Thyroid gland (tissue), 4 donors: Measurements from ENCODE around the gene RPS27A.

Experiments
- CTCF ChIP-seq, 6 experiments: fragments of 200-600 bp in 3 of 6; fragments of 450-650 bp in 3 of 6; sonication (generic) in 3 of 6; IDR thresholded peaks; one replicate each; pipeline ENCODE4 v1.5.1; 2016 to 2019; ENCODE audit warnings: antibody characterized with exemption in 6 of 6, mild to moderate bottlenecking in 2 of 6, inconsistent platforms in 1 of 6, moderate library complexity in 1 of 6
- POLR2A ChIP-seq, 2 donors: fragments of 450-650 bp; IDR thresholded peaks; one replicate each; pipeline ENCODE4 v1.6.1; 2017; ENCODE audit warnings: antibody characterized with exemption in 2 of 2, mild to moderate bottlenecking in 2 of 2, moderate library complexity in 1 of 2

DNA sequence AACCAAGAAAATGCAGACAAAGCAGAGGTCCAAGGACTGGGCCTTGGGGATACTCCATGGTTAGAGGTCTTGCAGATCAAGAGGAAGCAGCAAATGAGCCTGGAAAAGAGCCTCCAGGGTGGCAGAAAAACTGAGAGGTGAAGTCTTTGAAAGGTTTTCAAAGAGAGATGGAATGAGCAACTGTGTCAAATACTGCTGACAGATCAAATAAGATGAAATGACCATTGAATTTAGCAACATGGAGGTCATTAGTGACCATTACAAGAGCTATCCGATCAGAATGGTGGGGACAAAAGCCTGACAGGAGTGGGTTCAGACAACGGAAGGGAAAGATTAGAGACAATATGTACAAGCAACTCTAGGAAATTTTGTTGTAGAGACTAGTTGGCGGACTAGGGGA is 1.9 kb upstream of the RPS27A start:
- TF ChIP-seq CTCF (IDR thresholded peaks at IDR 0.05) (no peak), POLR2A (IDR thresholded peaks at IDR 0.05) (no peak)
